RWPE2 (cell line): Measurements from ENCODE around the gene SOWAHB.

Source experiments
- ATAC-seq: fragments of 200-7000 bp; cut with Tn5 transposase; 3 replicates; pipeline ENCODE4 v1.9.1; 2021; ENCODE audit warnings: low read depth
- DNase-seq: peaks from one replicate; pipeline ENCODE4 v3.0.0-alpha.2; 2020; ENCODE audit warnings: low spot score
- H3K27ac ChIP-seq: fragments of 450-650 bp; 2 replicates; pipeline ENCODE4 v1.5.1; 2017; ENCODE audit warnings: mild to moderate bottlenecking; ENCODE audit not compliant: poor library complexity, severe bottlenecking
- H3K27me3 ChIP-seq: fragments of 250-450 bp; sonication (Bioruptor Pico); 2 replicates; pipeline ENCODE4 v1.5.1; 2021; ENCODE audit warnings: mild to moderate bottlenecking, moderate library complexity; ENCODE audit not compliant: insufficient read depth, poor library complexity, severe bottlenecking
- H3K36me3 ChIP-seq: fragments of 250-450 bp; sonication (Bioruptor Pico); 2 replicates; pipeline ENCODE4 v1.5.1; 2020; ENCODE audit warnings: low read depth, mild to moderate bottlenecking, moderate library complexity
- H3K4me1 ChIP-seq: fragments of 250-450 bp; sonication (Bioruptor Pico); 2 replicates; pipeline ENCODE4 v1.5.1; 2021; ENCODE audit warnings: mild to moderate bottlenecking, moderate library complexity; ENCODE audit not compliant: insufficient read depth, poor library complexity, severe bottlenecking
- H3K4me3 ChIP-seq: fragments of 250-450 bp; sonication (Bioruptor Pico); 2 replicates; pipeline ENCODE4 v1.5.1; 2021; ENCODE audit warnings: mild to moderate bottlenecking, moderate library complexity; ENCODE audit not compliant: severe bottlenecking
- H3K9me3 ChIP-seq: fragments of 250-450 bp; sonication (Bioruptor Pico); 2 replicates; pipeline ENCODE4 v1.5.1; 2021; ENCODE audit warnings: mild to moderate bottlenecking, moderate library complexity; ENCODE audit not compliant: severe bottlenecking
- TF ChIP-seq, protein P1 (sequence below): fragments of 450-650 bp; IDR thresholded peaks from one replicate; pipeline ENCODE4 v1.5.1; 2017; ENCODE audit warnings: mild to moderate bottlenecking, moderate library complexity; ENCODE audit not compliant: poor library complexity, severe bottlenecking

The SOWAHB gene

DNA sequence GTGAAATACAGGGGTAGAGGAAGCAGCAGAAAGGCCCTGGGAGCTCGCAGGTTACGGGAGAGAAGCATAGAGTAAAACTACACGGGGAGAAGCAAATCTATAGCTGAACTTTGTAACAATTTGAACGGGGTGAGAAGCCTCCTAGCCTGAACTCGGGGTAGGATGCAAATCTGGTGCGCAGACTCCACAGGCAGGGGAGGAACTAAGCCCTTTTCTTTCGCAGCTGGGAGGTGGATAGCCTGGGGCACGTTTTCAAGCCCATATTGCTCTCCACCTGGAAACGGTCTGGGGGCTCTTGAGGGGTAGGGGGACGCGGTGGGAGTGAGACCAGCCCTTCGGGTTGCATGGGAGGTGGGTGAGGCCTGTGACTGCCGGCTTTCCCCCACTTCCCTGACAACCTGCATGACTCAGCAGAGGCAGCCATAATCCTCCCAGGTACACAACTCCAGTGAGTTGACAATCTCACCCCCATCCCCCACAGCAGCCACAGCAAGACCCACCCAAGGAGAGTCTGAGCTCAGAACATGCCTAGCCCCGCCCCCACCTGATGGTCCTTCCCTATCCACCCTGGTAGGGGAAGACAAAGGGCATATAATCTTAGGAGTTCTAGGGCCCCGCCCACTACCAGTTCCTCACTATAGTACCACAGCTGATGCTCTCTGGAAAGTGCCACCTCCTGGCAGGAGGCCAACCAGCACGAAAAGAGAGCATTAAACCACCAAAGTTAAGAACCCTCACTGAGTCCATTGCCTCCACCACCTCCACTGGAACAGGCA is 29.9 kb downstream of the SOWAHB start:
- Histone ChIP-seq H3K9me3 (no peaks in the 10 kb centered on the region), H3K27ac (no peak overlapping the region), H3K4me1 (no peaks in the 10 kb centered on the region), H3K4me3 (no peak overlapping the region), H3K36me3 (no peaks in the 10 kb centered on the region), H3K27me3 (no peaks in the 10 kb centered on the region)
- DNase-seq = peak; percentile 51
- TF ChIP-seq, protein P1, sequence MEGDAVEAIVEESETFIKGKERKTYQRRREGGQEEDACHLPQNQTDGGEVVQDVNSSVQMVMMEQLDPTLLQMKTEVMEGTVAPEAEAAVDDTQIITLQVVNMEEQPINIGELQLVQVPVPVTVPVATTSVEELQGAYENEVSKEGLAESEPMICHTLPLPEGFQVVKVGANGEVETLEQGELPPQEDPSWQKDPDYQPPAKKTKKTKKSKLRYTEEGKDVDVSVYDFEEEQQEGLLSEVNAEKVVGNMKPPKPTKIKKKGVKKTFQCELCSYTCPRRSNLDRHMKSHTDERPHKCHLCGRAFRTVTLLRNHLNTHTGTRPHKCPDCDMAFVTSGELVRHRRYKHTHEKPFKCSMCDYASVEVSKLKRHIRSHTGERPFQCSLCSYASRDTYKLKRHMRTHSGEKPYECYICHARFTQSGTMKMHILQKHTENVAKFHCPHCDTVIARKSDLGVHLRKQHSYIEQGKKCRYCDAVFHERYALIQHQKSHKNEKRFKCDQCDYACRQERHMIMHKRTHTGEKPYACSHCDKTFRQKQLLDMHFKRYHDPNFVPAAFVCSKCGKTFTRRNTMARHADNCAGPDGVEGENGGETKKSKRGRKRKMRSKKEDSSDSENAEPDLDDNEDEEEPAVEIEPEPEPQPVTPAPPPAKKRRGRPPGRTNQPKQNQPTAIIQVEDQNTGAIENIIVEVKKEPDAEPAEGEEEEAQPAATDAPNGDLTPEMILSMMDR = no peak
- ATAC-seq = no peak

GRCh38 chr4:76867377-76867776 is 30.6 kb downstream of the SOWAHB start:
- no peak overlapping the region for H3K27ac ChIP-seq
- no peak for DNase-seq
- no peaks in the 10 kb centered on the region for H3K27me3 ChIP-seq
- H3K9me3 ChIP-seq = no peaks in the 10 kb centered on the region
- no peak overlapping the region for H3K4me3 ChIP-seq
- no peak for ATAC-seq
- H3K36me3 ChIP-seq = no peaks in the 10 kb centered on the region
- no peaks in the 10 kb centered on the region for H3K4me1 ChIP-seq
- TF ChIP-seq, protein P1 = no peak

- Histone ChIP-seq H3K4me1 (no peaks in the 10 kb centered on the region), H3K36me3 (no peaks in the 10 kb centered on the region), H3K9me3 (no peaks in the 10 kb centered on the region), H3K27ac (no peak overlapping the region), H3K27me3 (no peaks in the 10 kb centered on the region), H3K4me3 (no peak overlapping the region)
- ATAC-seq (no peak), DNase-seq (no peak)
- TF ChIP-seq, protein P1 = no peak
These were observed 31.3 kb downstream of the SOWAHB start for GRCh38 chr4:76866641-76867040.

DNA sequence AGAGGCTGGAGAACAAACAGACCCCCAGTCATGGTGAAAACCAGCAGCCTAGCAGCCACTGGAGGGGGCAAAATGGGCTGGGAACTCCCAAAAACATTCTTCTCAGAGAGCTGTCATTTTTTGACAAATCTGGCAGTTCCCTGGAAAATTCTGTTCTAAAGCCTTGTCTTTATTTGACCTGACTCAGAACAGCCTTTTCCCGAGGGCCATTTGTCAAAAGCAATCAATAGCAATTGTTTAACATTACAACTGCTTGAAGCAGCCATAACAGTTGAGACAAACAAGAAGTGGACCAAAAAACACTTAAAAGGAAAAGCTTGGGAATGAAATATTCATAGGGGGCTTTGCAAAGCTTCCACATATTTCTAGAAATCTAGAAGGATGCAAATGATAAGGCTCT is 39.6 kb downstream of the SOWAHB start:
- Histone ChIP-seq H3K36me3 (no peaks in the 10 kb centered on the region), H3K4me3 (no peak overlapping the region), H3K27me3 (no peaks in the 10 kb centered on the region), H3K9me3 (no peaks in the 10 kb centered on the region), H3K27ac (no peak overlapping the region), H3K4me1 (peaks cover 4% of the 10 kb centered on the region)
- TF ChIP-seq, protein P1 = no peak
- DNase-seq (no peak), ATAC-seq (no peak)

GRCh38 chr4:76857074-76857409 is 40.9 kb downstream of the SOWAHB start:
- H3K4me3 ChIP-seq = no peak overlapping the region
- TF ChIP-seq, protein P1 = no peak
- no peak for DNase-seq
- H3K27ac ChIP-seq = no peak overlapping the region
- no peaks in the 10 kb centered on the region for H3K27me3 ChIP-seq
- no peaks in the 10 kb centered on the region for H3K36me3 ChIP-seq
- ATAC-seq = no peak
- no peaks in the 10 kb centered on the region for H3K9me3 ChIP-seq
- H3K4me1 ChIP-seq = peaks cover 4% of the 10 kb centered on the region
